Endodermal cell (in vitro differentiated cells): ENCODE data around the gene MYO1A. TPM values are rescaled to one million over a fixed set of nuclear protein-coding genes. Genes with fewer than 3 reads are reported as not detected.

Experiments
- DNase-seq: peaks from one replicate; pipeline ENCODE4 v3.0.0-alpha.2; 2017
- H3K27ac ChIP-seq: 2 replicates; pipeline ENCODE4 v1.5.1; 2013; ENCODE audit warnings: mild to moderate bottlenecking, low read depth, low read length, moderate library complexity
- H3K27me3 ChIP-seq: 2 replicates; pipeline ENCODE4 v1.6.1; 2013; ENCODE audit warnings: mild to moderate bottlenecking, low read length, moderate library complexity; ENCODE audit not compliant: insufficient read depth, control insufficient read depth, poor library complexity, severe bottlenecking
- H3K36me3 ChIP-seq: 2 replicates; pipeline ENCODE4 v1.7.0; 2013; ENCODE audit warnings: mild to moderate bottlenecking, low read length, moderate library complexity; ENCODE audit not compliant: control insufficient read depth, insufficient read depth
- H3K4me1 ChIP-seq: one replicate; pipeline ENCODE4 v1.7.0; 2013; ENCODE audit warnings: low read length; ENCODE audit not compliant: control insufficient read depth, insufficient read depth
- H3K4me3 ChIP-seq: 2 replicates; pipeline ENCODE4 v1.5.1; 2013; ENCODE audit warnings: mild to moderate bottlenecking, low read length, moderate library complexity
- H3K9ac ChIP-seq: 2 replicates; pipeline ENCODE4 v1.6.1; 2013; ENCODE audit warnings: mild to moderate bottlenecking, low read length, moderate library complexity; ENCODE audit not compliant: poor library complexity, severe bottlenecking; ENCODE audit errors: extremely low read depth
- H3K9me3 ChIP-seq: 2 replicates; pipeline ENCODE4 v1.6.1; 2013; ENCODE audit warnings: mild to moderate bottlenecking, low read length, moderate library complexity; ENCODE audit not compliant: control insufficient read depth
- H3K27ac Mint-ChIP-seq: 2 replicates; pipeline ENCODE4 v1.8.0; 2020; ENCODE audit warnings: mixed read lengths
- H3K27me3 Mint-ChIP-seq: 2 replicates; pipeline ENCODE4 v1.8.0; 2021; ENCODE audit warnings: mild to moderate bottlenecking, mixed read lengths; ENCODE audit not compliant: insufficient read depth
- H3K36me3 Mint-ChIP-seq: 2 replicates; pipeline ENCODE4 v1.8.0; 2020; ENCODE audit warnings: low read depth, mixed read lengths
- H3K4me1 Mint-ChIP-seq: 2 replicates; pipeline ENCODE4 v1.8.0; 2020; ENCODE audit warnings: mixed read lengths
- H3K4me3 Mint-ChIP-seq: 2 replicates; pipeline ENCODE4 v1.8.0; 2020; ENCODE audit warnings: mild to moderate bottlenecking, moderate library complexity, mixed read lengths
- H3K9me3 Mint-ChIP-seq: 2 replicates; pipeline ENCODE4 v1.8.0; 2020; ENCODE audit warnings: mild to moderate bottlenecking, mixed read lengths
- CTCF ChIP-seq: fragments of 200-600 bp; sonication (generic); conservative IDR thresholded peaks from 2 replicates; pipeline ENCODE4 v1.5.0; 2021; ENCODE audit warnings: antibody characterized with exemption, mild to moderate bottlenecking
- WGBS, 2 experiments: methylation state at CpG; one replicate each; pipeline versions ENCODE4 v1.1.5 to v1.1.7; 2013; ENCODE audit warnings: missing lambda C conversion rate in 2 of 2, mixed read lengths in 1 of 2; ENCODE audit not compliant: insufficient coverage in 1 of 2, insufficient read length in 1 of 2; 5-methylcytosine and 5-hydroxymethylcytosine counted together
- total RNA-seq, 2 donors: library from RNA; stranded (reverse); fragmentation: NEBNext Ultra II Directional in 1 of 2; extraction: Animal tissue kit (Norgen Biotek cat#: 25700) in 1 of 2; gene quantifications; 2 replicates in 1 of 2; 3 replicates in 1 of 2; pipeline ENCODE4 v1.2.1, GENCODE V29; 2021

MYO1A gene
- total RNA-seq, 2 donors from 2014 or later, result 0.77 to 1.7 TPM

GRCh38 chr12:57095440-57095839 is 45.5 kb upstream of the MYO1A start:
- no peak overlapping the region for H3K4me3 Mint-ChIP-seq
- no peak overlapping the region for H3K4me3 ChIP-seq
- no peaks in the 10 kb centered on the region for H3K9me3 ChIP-seq
- H3K27ac Mint-ChIP-seq, result no peak overlapping the region
- no peaks in the 10 kb centered on the region for H3K9me3 Mint-ChIP-seq
- no peak for TF ChIP-seq CTCF
- H3K36me3 ChIP-seq, result peaks cover 19% of the 10 kb centered on the region
- H3K4me1 Mint-ChIP-seq, result peaks cover 5% of the 10 kb centered on the region
- H3K27me3 Mint-ChIP-seq, result no peaks in the 10 kb centered on the region
- H3K4me1 ChIP-seq, result peaks cover 2% of the 10 kb centered on the region
- no peak overlapping the region for H3K9ac ChIP-seq
- DNase-seq, result no peak
- H3K36me3 Mint-ChIP-seq, result peaks cover 61% of the 10 kb centered on the region
- no peaks in the 10 kb centered on the region for H3K27me3 ChIP-seq
- 93 to 100% methylated on average over 1 to 3 of the region's 3 CpGs for WGBS, 2 experiments
- no peak overlapping the region for H3K27ac ChIP-seq

- Mint-ChIP-seq H3K9me3 (no peaks in the 10 kb centered on the region), H3K36me3 (peaks cover 54% of the 10 kb centered on the region), H3K4me3 (no peak overlapping the region), H3K27me3 (no peaks in the 10 kb centered on the region), H3K4me1 (peaks cover 9% of the 10 kb centered on the region), H3K27ac (peak overlapping the region; percentile 10)
- DNase-seq, result peak; percentile 59
- WGBS, 2 experiments, result 70 to 77% methylated on average over 2 to 15 of the region's 15 CpGs
- H3K27me3 ChIP-seq, result no peaks in the 10 kb centered on the region
- TF ChIP-seq CTCF, result no peak
- H3K4me1 ChIP-seq, result peaks cover 3% of the 10 kb centered on the region
- H3K9ac ChIP-seq, result no peak overlapping the region
- H3K27ac ChIP-seq, result peak overlapping the region; percentile 82
- H3K4me3 ChIP-seq, result no peak overlapping the region
- no peaks in the 10 kb centered on the region for H3K9me3 ChIP-seq
- peaks cover 19% of the 10 kb centered on the region for H3K36me3 ChIP-seq
Measured at GRCh38 chr12:57094208-57095160, 44.6 kb upstream of the MYO1A start.

GRCh38 chr12:57093415-57094207 is 43.7 kb upstream of the MYO1A start:
- 69 to 77% methylated on average over 11 to 24 of the region's 24 CpGs for WGBS, 2 experiments
- Mint-ChIP-seq H3K4me1 (peaks cover 9% of the 10 kb centered on the region), H3K27me3 (no peaks in the 10 kb centered on the region), H3K36me3 (peaks cover 45% of the 10 kb centered on the region), H3K9me3 (no peaks in the 10 kb centered on the region), H3K27ac (peak overlapping the region; percentile 75), H3K4me3 (no peak overlapping the region)
- Histone ChIP-seq H3K36me3 (peaks cover 19% of the 10 kb centered on the region), H3K27ac (peak overlapping the region; percentile 82), H3K27me3 (no peaks in the 10 kb centered on the region), H3K9ac (no peak overlapping the region), H3K9me3 (no peaks in the 10 kb centered on the region), H3K4me3 (no peak overlapping the region), H3K4me1 (peaks cover 3% of the 10 kb centered on the region)
- DNase-seq, result peak; percentile 94
- peak; percentile 85 for TF ChIP-seq CTCF
